H1 (cell line): ENCODE measurements around the gene YIF1A. TPM values are rescaled to one million over a fixed set of nuclear protein-coding genes. Genes with fewer than 3 reads are reported as not detected.

ENCODE experiments used
- ASH2L ChIP-seq: fragments of 200-600, 300-600 bp; sonication (generic); IDR thresholded peaks from one replicate; pipeline ENCODE4 v1.7.1; 2017; ENCODE audit warnings: low read length
- BACH1 ChIP-seq: IDR thresholded peaks from 2 replicates; pipeline ENCODE4 v1.6.1; 2012; ENCODE audit warnings: low read length, improper control_type of control experiment
- CBX5 ChIP-seq: fragments of 300-800, 300-1000 bp; sonication (generic); IDR thresholded peaks from 2 replicates; pipeline ENCODE4 v1.7.1; 2016; ENCODE audit warnings: antibody characterized with exemption, low read length, low read depth
- CBX8 ChIP-seq: fragments of 300-800, 300-1000 bp; sonication (generic); IDR thresholded peaks from 2 replicates; pipeline ENCODE4 v1.7.1; 2016; ENCODE audit warnings: low read depth, low read length, borderline replicate concordance
- EGR1 ChIP-seq: IDR thresholded peaks from 2 replicates; pipeline ENCODE4 v1.6.1; 2011; ENCODE audit warnings: low read depth, low read length, borderline replicate concordance
- EP300 ChIP-seq, 2 experiments: IDR thresholded peaks; 1 replicate in 1 of 2; 2 replicates in 1 of 2; pipeline ENCODE4 v1.6.1; 2011 to 2012; ENCODE audit warnings: low read depth in 2 of 2, low read length in 2 of 2, mild to moderate bottlenecking in 2 of 2, borderline replicate concordance in 1 of 2, inconsistent platforms in 1 of 2, moderate library complexity in 1 of 2
- GABPA ChIP-seq: IDR thresholded peaks from 2 replicates; pipeline ENCODE4 v1.6.1; 2011; ENCODE audit warnings: mild to moderate bottlenecking, low read length, moderate library complexity, borderline replicate concordance; ENCODE audit not compliant: insufficient read depth
- HDAC2 ChIP-seq, 2 experiments: fragments of 300-600 bp in 1 of 2; sonication (generic) in 1 of 2; IDR thresholded peaks; 2 replicates each; pipeline ENCODE4 v1.6.1; 2011 to 2012; ENCODE audit warnings: low read depth in 2 of 2, low read length in 2 of 2, mild to moderate bottlenecking in 2 of 2, moderate library complexity in 2 of 2, borderline replicate concordance in 1 of 2, inconsistent platforms in 1 of 2
- HDAC6 ChIP-seq: IDR thresholded peaks from one replicate; pipeline ENCODE4 v1.7.1; 2012; ENCODE audit warnings: low read depth, mild to moderate bottlenecking, inconsistent platforms, low read length, moderate library complexity
- MAFK ChIP-seq: IDR thresholded peaks from 2 replicates; pipeline ENCODE4 v1.6.1; 2012; ENCODE audit warnings: low read depth, mild to moderate bottlenecking, improper control_type of control experiment, low read length
- NANOG ChIP-seq: IDR thresholded peaks from 2 replicates; pipeline ENCODE4 v1.6.1; 2011; ENCODE audit warnings: low read length, low read depth, mild to moderate bottlenecking, inconsistent platforms; ENCODE audit not compliant: insufficient read depth, poor library complexity, severe bottlenecking
- POU5F1 ChIP-seq: IDR thresholded peaks from 2 replicates; pipeline ENCODE4 v1.6.1; 2011; ENCODE audit warnings: low read depth, mild to moderate bottlenecking, low read length, moderate library complexity
- SAP30 ChIP-seq: fragments of 300-600 bp; sonication (generic); IDR thresholded peaks from 2 replicates; pipeline ENCODE4 v1.7.1; 2012; ENCODE audit warnings: low read length, moderate library complexity, mild to moderate bottlenecking, inconsistent platforms; ENCODE audit not compliant: insufficient read depth, insufficient replicate concordance
- SIRT6 ChIP-seq: IDR thresholded peaks from one replicate; pipeline ENCODE4 v1.7.1; 2012; ENCODE audit warnings: low read length, inconsistent platforms
- TAF1 ChIP-seq: IDR thresholded peaks from 2 replicates; pipeline ENCODE4 v1.6.1; 2011; ENCODE audit warnings: mild to moderate bottlenecking, low read depth, low read length
- TAF7 ChIP-seq: optimal IDR thresholded peaks from 2 replicates; pipeline ENCODE3; 2011; ENCODE audit warnings: low read depth, mild to moderate bottlenecking, inconsistent platforms, low read length, moderate library complexity, borderline replicate concordance
- TBP ChIP-seq: IDR thresholded peaks from 2 replicates; pipeline ENCODE4 v1.6.1; 2011; ENCODE audit warnings: low read depth, low read length, improper control_type of control experiment
- TEAD4 ChIP-seq: IDR thresholded peaks from 2 replicates; pipeline ENCODE4 v1.6.1; 2012; ENCODE audit warnings: low read depth, low read length, inconsistent platforms, mixed read lengths
- ZNF274 ChIP-seq: IDR thresholded peaks from 2 replicates; pipeline ENCODE4 v1.7.0; 2012; ENCODE audit warnings: low read length, borderline replicate concordance; ENCODE audit errors: extremely low read depth
- polyA plus RNA-seq, 7 experiments: library from polyadenylated mRNA; depleted of rRNA in 3 of 7; stranded (reverse) in 5 of 7; unstranded in 2 of 7; fragments of >200 nt in 5 of 7; fragments of 200-250 nt in 2 of 7; gene quantifications; 1 replicate in 5 of 7; 2 replicates in 1 of 7; 4 replicates in 1 of 7; pipeline versions ENCODE4 v1.2.1 to v1.2.3, GENCODE V29; 2011 to 2013; ENCODE audit warnings: missing spikeins in 2 of 7, mixed read lengths in 2 of 7
- total RNA-seq: library from RNA; stranded (reverse); fragmentation: NEBNext Ultra II Directional; extraction: Animal tissue kit (Norgen Biotek cat#: 25700); gene quantifications from 2 replicates; pipeline ENCODE4 v1.2.1, GENCODE V29; 2021
- TF ChIP-seq, protein P1 (sequence below): IDR thresholded peaks from 2 replicates; pipeline ENCODE4 v1.6.1; 2012; ENCODE audit warnings: low read length, inconsistent platforms
- TF ChIP-seq, protein P2 (sequence below): IDR thresholded peaks from 2 replicates; pipeline ENCODE4 v1.6.1; 2011; ENCODE audit warnings: low read depth, mild to moderate bottlenecking, low read length; ENCODE audit not compliant: insufficient read depth

Gene YIF1A
- total and polyA plus RNA-seq, 2 of the 8 experiments (the other 6 are each of a cell fraction or from before 2014, with no cell fraction given), result 70.1 to 178 TPM

DNA sequence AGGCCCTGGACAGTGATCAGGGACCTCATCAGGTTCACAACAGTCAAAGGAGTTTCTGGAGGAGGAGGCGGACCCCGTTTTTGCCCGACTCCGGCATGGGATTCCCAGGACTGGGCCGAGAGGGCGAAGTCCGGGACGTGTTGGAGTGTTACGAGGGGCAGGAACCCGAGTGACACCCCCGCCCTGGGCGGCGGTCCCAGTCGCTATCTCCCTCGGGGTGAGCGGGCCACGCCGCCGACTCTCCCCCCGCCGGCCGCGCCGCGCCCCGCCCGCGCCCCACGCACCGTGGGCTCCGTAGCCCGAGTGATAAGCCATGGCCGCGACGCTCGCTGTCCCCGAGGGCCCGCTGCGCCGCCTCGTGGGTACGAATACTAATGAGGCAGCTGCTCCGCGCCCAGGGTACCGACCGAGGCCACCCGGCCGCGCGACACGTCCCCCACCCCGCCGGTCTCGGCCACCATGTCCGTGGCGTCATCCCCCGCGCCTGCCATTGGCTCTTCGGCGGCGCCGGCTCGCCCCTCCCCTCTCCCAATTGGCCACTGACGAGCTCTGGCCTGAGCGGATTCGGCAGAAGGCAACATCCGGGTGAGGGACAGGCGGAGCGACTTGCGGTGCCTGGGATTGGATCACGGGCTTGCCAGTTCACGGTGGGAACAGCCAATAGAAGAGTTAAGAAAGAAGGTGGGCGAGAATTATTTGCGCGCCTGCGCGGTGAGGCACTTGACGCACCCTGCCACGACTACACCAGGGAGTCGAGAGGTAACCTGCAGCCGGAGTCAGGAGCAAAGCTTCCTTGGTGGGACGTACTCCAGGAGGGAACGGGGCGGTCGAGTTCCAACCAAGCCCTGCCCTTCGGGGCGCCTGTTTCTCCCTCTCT lies at the start of gene YIF1A (continued):
- TF ChIP-seq HDAC2 (IDR thresholded peaks at IDR 0.05; ENCODE audit: borderline replicate concordance in 1 of 2, low read depth in 2 of 2, low read length in 2 of 2) (no peak), MAFK (no peak), GABPA (no peak), EP300 (IDR thresholded peaks at IDR 0.05; ENCODE audit: borderline replicate concordance in 1 of 2, low read depth in 2 of 2, low read length in 2 of 2) (no peak), TAF1 (peak; percentile 67; the same call in 1 of the 2 replicates), TBP (peak; percentile 26; the same call in 1 of the 2 replicates), SIRT6 (no peak), HDAC6 (no peak), EGR1 (no peak), BACH1 (peak; percentile 41; the same call in 1 of the 2 replicates), CBX5 (no peak), ASH2L (peak; percentile 67), TEAD4 (no peak), TAF7 (no peak), ZNF274 (no peak), SAP30 (no peak), POU5F1 (no peak), CBX8 (no peak), NANOG (no peak)
- TF ChIP-seq, protein P1, sequence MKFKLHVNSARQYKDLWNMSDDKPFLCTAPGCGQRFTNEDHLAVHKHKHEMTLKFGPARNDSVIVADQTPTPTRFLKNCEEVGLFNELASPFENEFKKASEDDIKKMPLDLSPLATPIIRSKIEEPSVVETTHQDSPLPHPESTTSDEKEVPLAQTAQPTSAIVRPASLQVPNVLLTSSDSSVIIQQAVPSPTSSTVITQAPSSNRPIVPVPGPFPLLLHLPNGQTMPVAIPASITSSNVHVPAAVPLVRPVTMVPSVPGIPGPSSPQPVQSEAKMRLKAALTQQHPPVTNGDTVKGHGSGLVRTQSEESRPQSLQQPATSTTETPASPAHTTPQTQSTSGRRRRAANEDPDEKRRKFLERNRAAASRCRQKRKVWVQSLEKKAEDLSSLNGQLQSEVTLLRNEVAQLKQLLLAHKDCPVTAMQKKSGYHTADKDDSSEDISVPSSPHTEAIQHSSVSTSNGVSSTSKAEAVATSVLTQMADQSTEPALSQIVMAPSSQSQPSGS, result peak; percentile 88; the same call in 1 of the 2 replicates
- TF ChIP-seq, protein P2, sequence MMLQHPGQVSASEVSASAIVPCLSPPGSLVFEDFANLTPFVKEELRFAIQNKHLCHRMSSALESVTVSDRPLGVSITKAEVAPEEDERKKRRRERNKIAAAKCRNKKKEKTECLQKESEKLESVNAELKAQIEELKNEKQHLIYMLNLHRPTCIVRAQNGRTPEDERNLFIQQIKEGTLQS, result no peak
